ENCODE data around the gene CSMD2.

CSMD2 gene

GRCh38 chr1:33653226-33653625 is 511.8 kb downstream of the CSMD2 start:
- no peak for DNase-seq (ENCODE audit: low read depth, low spot score)

GRCh38 chr1:33650708-33651107 is 514.3 kb downstream of the CSMD2 start:
- no peak for DNase-seq (ENCODE audit: low read depth, low spot score)

- no peak for DNase-seq (ENCODE audit: low read depth, low spot score)
Observed at GRCh38 chr1:33649759-33650158, 515.3 kb downstream of the CSMD2 start.

GRCh38 chr1:33643216-33643615 is 521.8 kb downstream of the CSMD2 start:
- DNase-seq (ENCODE audit: low read depth, low spot score) = no peak

- DNase-seq (ENCODE audit: low read depth, low spot score) = no peak
Observed at GRCh38 chr1:33641104-33641830, 523.8 kb downstream of the CSMD2 start.

- DNase-seq (ENCODE audit: low read depth, low spot score) = no peak
Observed at GRCh38 chr1:33640114-33640660, 524.8 kb downstream of the CSMD2 start.

- DNase-seq (ENCODE audit: low read depth, low spot score) = no peak
Observed at GRCh38 chr1:33637846-33638440, 527.1 kb downstream of the CSMD2 start.

GRCh38 chr1:33636209-33636608 is 528.8 kb downstream of the CSMD2 start:
- DNase-seq (ENCODE audit: low read depth, low spot score) = no peak

- peak; percentile 66 for DNase-seq (ENCODE audit: low read depth, low spot score)
Observed at GRCh38 chr1:33635336-33636012, 529.6 kb downstream of the CSMD2 start.

GRCh38 chr1:33634806-33635205 is 530.2 kb downstream of the CSMD2 start:
- DNase-seq (ENCODE audit: low read depth, low spot score) = peak; percentile 66

- no peak for DNase-seq (ENCODE audit: low read depth, low spot score)
Observed at GRCh38 chr1:33634143-33634542, 530.9 kb downstream of the CSMD2 start.

GRCh38 chr1:33633019-33633801 is 531.8 kb downstream of the CSMD2 start:
- peak; percentile 87 for DNase-seq (ENCODE audit: low read depth, low spot score)

- DNase-seq (ENCODE audit: low read depth, low spot score) = no peak
Observed at GRCh38 chr1:33630686-33631085, 534.3 kb downstream of the CSMD2 start.

- DNase-seq (ENCODE audit: low read depth, low spot score) = no peak
Observed at GRCh38 chr1:33626801-33627200, 538.2 kb downstream of the CSMD2 start.

- DNase-seq (ENCODE audit: low read depth, low spot score) = peak; percentile 45
Observed at GRCh38 chr1:33624991-33625870, 539.8 kb downstream of the CSMD2 start.

GRCh38 chr1:33624261-33624990 is 540.6 kb downstream of the CSMD2 start:
- DNase-seq (ENCODE audit: low read depth, low spot score) = no peak

GRCh38 chr1:33623811-33624210 is 541.2 kb downstream of the CSMD2 start:
- no peak for DNase-seq (ENCODE audit: low read depth, low spot score)

- no peak for DNase-seq (ENCODE audit: low read depth, low spot score)
Observed at GRCh38 chr1:33622757-33623156, 542.3 kb downstream of the CSMD2 start.

- no peak for DNase-seq (ENCODE audit: low read depth, low spot score)
Observed at GRCh38 chr1:33618636-33619035, 546.4 kb downstream of the CSMD2 start.

GRCh38 chr1:33617451-33617850 is 547.6 kb downstream of the CSMD2 start:
- DNase-seq (ENCODE audit: low read depth, low spot score) = no peak

All from ELF-1 (cell line).